Measurements from ENCODE around the gene RAB3B.

- no peak for TF ChIP-seq CTCF (IDR thresholded peaks at IDR 0.05)
- no peak for TF ChIP-seq POLR2A (IDR thresholded peaks at IDR 0.05)
Measured at GRCh38 chr1:52034050-52034384, 43.5 kb upstream of the RAB3B start.
